Activated CD4-positive, alpha-beta T cell treated with anti-CD3 and anti-CD28 coated beads for 1 hour (primary cell): ENCODE measurements around the gene IMPDH1.
A peak's percentile ranks its signal among the peaks of the same experiment; 100 is the strongest.

Experiments
- DNase-seq: peaks from one replicate; pipeline ENCODE4 v3.0.0-alpha.2; 2020

Gene IMPDH1

GRCh38 chr7:128434413-128435326, 24.9 kb upstream of the IMPDH1 start:
- no peak for DNase-seq

GRCh38 chr7:128431754-128432153, 22.0 kb upstream of the IMPDH1 start:
- no peak for DNase-seq

GRCh38 chr7:128431221-128431620, 21.4 kb upstream of the IMPDH1 start:
- no peak for DNase-seq

- no peak for DNase-seq
Observed at GRCh38 chr7:128430207-128430606, 20.4 kb upstream of the IMPDH1 start.

GRCh38 chr7:128427289-128427891, 17.6 kb upstream of the IMPDH1 start:
- DNase-seq, result no peak

- peak; percentile 69 for DNase-seq
Observed at GRCh38 chr7:128425850-128426249, 16.1 kb upstream of the IMPDH1 start.

- DNase-seq, result no peak
Observed at GRCh38 chr7:128424686-128425275, 15.0 kb upstream of the IMPDH1 start.

GRCh38 chr7:128422842-128423241, 13.1 kb upstream of the IMPDH1 start:
- DNase-seq, result no peak

- no peak for DNase-seq
Observed at GRCh38 chr7:128422037-128422436, 12.3 kb upstream of the IMPDH1 start.

- no peak for DNase-seq
Observed at GRCh38 chr7:128421384-128421783, 11.6 kb upstream of the IMPDH1 start.

- DNase-seq, result no peak
Observed at GRCh38 chr7:128420773-128421172, 11.0 kb upstream of the IMPDH1 start.

GRCh38 chr7:128419257-128419656, 9.5 kb upstream of the IMPDH1 start:
- DNase-seq, result no peak

- no peak for DNase-seq
Observed at GRCh38 chr7:128417071-128417470, 7.3 kb upstream of the IMPDH1 start.

GRCh38 chr7:128415217-128415785, 5.5 kb upstream of the IMPDH1 start:
- no peak for DNase-seq

- no peak for DNase-seq
Observed at GRCh38 chr7:128410451-128410753, 620 bp upstream of the IMPDH1 start.

GRCh38 chr7:128408709-128409595, 830 bp downstream of the IMPDH1 start:
- DNase-seq, result no peak

- no peak for DNase-seq
Observed at GRCh38 chr7:128407751-128408708, 1.8 kb downstream of the IMPDH1 start.

- no peak for DNase-seq
Observed at GRCh38 chr7:128407233-128407589, 2.6 kb downstream of the IMPDH1 start.

GRCh38 chr7:128406314-128407232, 3.2 kb downstream of the IMPDH1 start:
- no peak for DNase-seq
